PC-3 (cell line): ENCODE results near the gene DLST.

Source experiments
- CTCF ChIP-seq: fragments of 300-600 bp; sonication (generic); conservative IDR thresholded peaks from 2 replicates; pipeline ENCODE4 v1.5.1; 2017; ENCODE audit warnings: antibody characterized with exemption, low read depth, mild to moderate bottlenecking, low read length
- EZH2 ChIP-seq: fragments of 300-600 bp; sonication (generic); IDR thresholded peaks from one replicate; pipeline ENCODE4 v1.6.1; 2017; ENCODE audit warnings: antibody characterized with exemption, mild to moderate bottlenecking, low read length; ENCODE audit not compliant: unreplicated experiment
- EZH2phosphoT487 ChIP-seq: fragments of 300-600 bp; sonication (generic); IDR thresholded peaks from 2 replicates; pipeline ENCODE4 v1.6.1; 2018; ENCODE audit warnings: mild to moderate bottlenecking, antibody characterized with exemption, low read length, borderline replicate concordance

DNA sequence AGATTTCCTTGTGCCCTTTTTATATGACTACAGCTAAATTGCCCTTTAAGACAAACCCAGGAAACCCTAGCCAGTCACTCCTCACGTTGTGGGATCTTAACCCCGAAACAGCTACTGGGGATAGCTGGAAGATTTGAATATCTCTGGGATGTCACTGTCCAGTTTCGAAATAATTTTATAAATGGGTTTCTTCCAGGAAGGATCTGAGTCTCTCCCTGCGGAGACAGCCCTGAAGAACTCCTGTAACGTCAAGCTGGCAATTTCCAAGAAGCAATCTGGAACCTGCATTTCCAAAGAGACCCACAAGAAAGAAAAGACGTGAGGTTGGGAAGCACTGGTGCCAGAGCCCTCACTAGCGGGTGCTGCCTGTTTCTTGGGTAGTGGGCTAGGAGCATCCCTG, 26.7 kb upstream of the DLST start:
- TF ChIP-seq CTCF (no peak), EZH2 (no peak), EZH2phosphoT487 (no peak)
